K562 (cell line): ENCODE results near the gene PRTFDC1. TPM values are rescaled to one million over a fixed set of nuclear protein-coding genes. Genes with fewer than 3 reads are reported as not detected.

Experiments
- ATAC-seq: fragments of 200-7000 bp; cut with Tn5 transposase; 3 replicates; pipeline ENCODE4 v1.9.1; 2020; ENCODE audit warnings: moderate library complexity
- BruUV-seq: library from RNA; stranded (reverse); fragments of 400-500 nt; replicated peaks from 2 replicates; lab custom pipeline; 2021; lab: Mats Ljungman, UMichigan
- CTCF ChIA-PET: fragments of 300-600 bp; formaldehyde crosslinking; extraction: SDS; loops from one replicate; lab custom pipeline; 2021; ENCODE audit warnings: low intra/inter-chr PET ratio; lab: Yijun Ruan, JAX
- POLR2A ChIA-PET: fragments of 300-600, 350-650 bp; sonication (Branson Sonifier 250); formaldehyde crosslinking; extraction: SDS; loops from one replicate; lab custom pipeline; 2021; ENCODE audit warnings: antibody characterized with exemption, inconsistent platforms; lab: Yijun Ruan, JAX
- DNase-seq, 4 experiments: peaks; one replicate each; pipeline versions ENCODE4 v3.0.0 to v3.0.0-alpha.2; 2011 to 2018; ENCODE audit warnings: low spot score in 3 of 4, mixed read lengths in 3 of 4; ENCODE audit errors: extremely low read depth in 1 of 4
- FAIRE-seq: peaks from 2 replicates; lab custom pipeline; 2011; peaks lifted over from hg19 to GRCh38; lab: Jason Lieb, UNC
- H2AFZ ChIP-seq: 2 replicates; pipeline ENCODE4 v1.6.0; 2011; ENCODE audit warnings: low read depth, low read length, control low read depth, inconsistent platforms
- H3K27ac ChIP-seq: fragments of 200-600 bp; 3 replicates; pipeline ENCODE4 v1.8.0; 2011; ENCODE audit warnings: low read depth, mild to moderate bottlenecking, control low read depth, inconsistent platforms, low read length, moderate library complexity, mixed read lengths; ENCODE audit errors: extremely low read depth
- H3K27me3 ChIP-seq, 2 experiments: fragments of 300-600 bp in 1 of 2; 2 replicates in 1 of 2; 3 replicates in 1 of 2; pipeline versions ENCODE4 v1.6.0 to v1.8.0; 2011; ENCODE audit warnings: inconsistent platforms in 2 of 2, low read length in 2 of 2, mild to moderate bottlenecking in 1 of 2, mixed read lengths in 1 of 2, moderate library complexity in 1 of 2; ENCODE audit not compliant: control insufficient read depth in 2 of 2, insufficient read depth in 2 of 2
- H3K36me3 ChIP-seq: fragments of 300-600 bp; 3 replicates; pipeline ENCODE4 v1.8.0; 2011; ENCODE audit warnings: mild to moderate bottlenecking, low read length, inconsistent platforms; ENCODE audit not compliant: control insufficient read depth, insufficient read depth
- H3K4me1 ChIP-seq, 2 experiments: fragments of 200-600 bp in 1 of 2; replicated peaks in 1 of 2; 2 replicates in 1 of 2; 3 replicates in 1 of 2; pipeline versions ENCODE4 v1.5.1 to v1.8.0; 2011; ENCODE audit warnings: inconsistent platforms in 2 of 2, low read length in 2 of 2, mild to moderate bottlenecking in 1 of 2, mixed read lengths in 1 of 2, moderate library complexity in 1 of 2; ENCODE audit not compliant: control insufficient read depth in 2 of 2, insufficient read depth in 2 of 2
- H3K4me2 ChIP-seq: 2 replicates; pipeline ENCODE4 v1.6.1; 2011; ENCODE audit warnings: low read length, control low read depth, inconsistent platforms, mixed read lengths; ENCODE audit not compliant: insufficient read depth
- H3K4me3 ChIP-seq: fragments of 200-600 bp; sonication (generic), shearing (Covaris generic); 2 replicates; pipeline ENCODE4 v1.5.1; 2016; ENCODE audit warnings: control low read depth, inconsistent platforms
- H3K79me2 ChIP-seq: fragments of 200-600 bp; 3 replicates; pipeline ENCODE4 v1.8.0; 2011; ENCODE audit warnings: low read length, inconsistent platforms; ENCODE audit not compliant: control insufficient read depth, insufficient read depth
- H3K9ac ChIP-seq, 2 experiments: 2 replicates each; pipeline versions ENCODE4 v1.6.0 to v1.6.1; 2011; ENCODE audit warnings: low read depth in 2 of 2, low read length in 2 of 2, control low read depth in 1 of 2, inconsistent platforms in 1 of 2, mild to moderate bottlenecking in 1 of 2, mixed read lengths in 1 of 2; ENCODE audit not compliant: insufficient read depth in 1 of 2
- H3K9me1 ChIP-seq: one replicate; pipeline ENCODE4 v1.6.0; 2011; ENCODE audit warnings: inconsistent platforms, mild to moderate bottlenecking, low read length, moderate library complexity; ENCODE audit not compliant: control insufficient read depth, insufficient read depth
- H3K9me3 ChIP-seq: replicated peaks from 2 replicates; pipeline ENCODE4 v1.5.1; 2011; ENCODE audit warnings: low read depth, low read length, inconsistent platforms; ENCODE audit not compliant: control insufficient read depth, insufficient read depth
- H4K20me1 ChIP-seq: replicated peaks from 2 replicates; pipeline ENCODE4 v1.6.1; 2011; ENCODE audit warnings: low read length, inconsistent platforms, mixed read lengths; ENCODE audit not compliant: control insufficient read depth, insufficient read depth
- HMG20A ChIP-seq: fragments of 450-650 bp; formaldehyde crosslinking; conservative IDR thresholded peaks from 2 replicates; pipeline ENCODE4 v1.4.0; 2020; ENCODE audit warnings: mild to moderate bottlenecking, mixed read lengths
- NCOA4 ChIP-seq: fragments of 450-650 bp; IDR thresholded peaks from 2 replicates; pipeline ENCODE4 v1.6.1; 2018; ENCODE audit warnings: mild to moderate bottlenecking; ENCODE audit not compliant: partially characterized antibody
- TAF1 ChIP-seq: IDR thresholded peaks from 2 replicates; pipeline ENCODE4 v1.6.1; 2011; ENCODE audit warnings: mild to moderate bottlenecking, low read length, moderate library complexity; ENCODE audit not compliant: insufficient read depth, control insufficient read depth, severe bottlenecking; ENCODE audit errors: extremely low read depth
- ZBTB7A ChIP-seq: IDR thresholded peaks from 2 replicates; pipeline ENCODE4 v1.6.1; 2011; ENCODE audit warnings: low read depth, mild to moderate bottlenecking, low read length, moderate library complexity, borderline replicate concordance; ENCODE audit not compliant: control insufficient read depth
- ZNF717 ChIP-seq: fragments of 250-450 bp; sonication (Bioruptor Pico); IDR thresholded peaks from 2 replicates; pipeline ENCODE4 v1.5.0; 2021
- WGBS: fragments of 100-300 bp; shearing (Covaris generic); methylation state at CpG from one replicate; pipeline ENCODE4 v1.1.6; 2016; ENCODE audit warnings: low coverage, mixed read lengths; ENCODE audit not compliant: insufficient coverage; ENCODE audit errors: missing lambda C conversion rate; 5-methylcytosine and 5-hydroxymethylcytosine counted together
- in situ Hi-C: fragments of 300-500 bp; cut with MboI; formaldehyde crosslinking; loops from 4 replicates; pipeline ENCODE4 v1.15.0; 2018; ENCODE audit warnings: inconsistent platforms, mixed read lengths
- intact Hi-C: fragments of 100-400 bp; cut with micrococcal nuclease; formaldehyde crosslinking; loops from 2 replicates; pipeline ENCODE4 v1.14.2; 2022
- polyA plus RNA-seq, 8 experiments: library from polyadenylated mRNA; depleted of rRNA in 4 of 8; stranded (reverse) in 5 of 8; unstranded in 3 of 8; fragments of >200 nt; fragmentation: Nextera tagmentation in 2 of 8; fragmentation: Illumina TruSeq in 1 of 8; extraction: Ambion mirVana in 2 of 8; extraction: Trizol in 1 of 8; gene quantifications; 2 replicates each; pipeline versions ENCODE4 v1.2.1 to v1.2.3, GENCODE V29; 2011 to 2014; ENCODE audit warnings: inconsistent platforms in 1 of 8, missing spikeins in 1 of 8
- total RNA-seq, 7 experiments: library from RNA; depleted of rRNA in 6 of 7; stranded (reverse); fragments of >200 nt in 6 of 7; fragmentation: Illumina TruSeq in 2 of 7; extraction: Trizol in 2 of 7; gene quantifications; 2 replicates each; pipeline versions ENCODE4 v1.2.1 to v1.2.3, GENCODE V29; 2011 to 2021; ENCODE audit warnings: low replicate concordance in 1 of 7
- TF ChIP-seq, protein P1 (sequence below): fragments of 200-600 bp; sonication (generic); IDR thresholded peaks from one replicate; pipeline ENCODE4 v1.6.1; 2012; ENCODE audit warnings: mild to moderate bottlenecking, low read depth, low read length, inconsistent platforms
- TF ChIP-seq, protein P2 (sequence below): fragments of 250-450 bp; sonication (Bioruptor Pico); IDR thresholded peaks from 2 replicates; pipeline ENCODE4 v1.8.0; 2022; ENCODE audit warnings: inconsistent platforms
- TF ChIP-seq, protein P3 (sequence below): fragments of 250-450 bp; sonication (Bioruptor Pico); IDR thresholded peaks from 2 replicates; pipeline ENCODE4 v1.4.0; 2020

PRTFDC1 gene
- total and polyA plus RNA-seq, 9 of the 15 experiments (the other 6 are each of a cell fraction or from before 2014, with no cell fraction given) = 7.0 to 27.6 (median 10.0) TPM

DNA sequence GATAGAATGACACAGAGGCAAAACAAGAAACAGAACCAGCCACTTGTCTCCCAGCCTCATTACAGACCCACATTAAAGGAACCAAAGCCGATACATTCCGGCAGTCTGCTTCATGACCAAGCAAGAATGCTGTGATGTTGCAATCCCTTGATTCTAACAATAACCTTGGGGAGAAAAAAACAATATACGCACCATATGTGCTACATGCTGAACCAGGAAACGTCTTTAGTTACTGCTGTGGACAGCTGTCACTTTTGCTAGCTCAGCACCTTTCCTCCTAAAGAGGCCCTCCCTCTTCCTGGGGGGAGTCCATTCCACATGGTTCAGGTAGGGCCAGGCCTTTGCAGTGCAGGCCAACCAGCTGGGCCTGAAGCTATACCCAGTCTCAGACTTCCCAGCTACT is 79.1 kb downstream of the PRTFDC1 start:
- peak overlapping the region; percentile 36 for H3K4me2 ChIP-seq
- H3K79me2 ChIP-seq = no peaks in the 10 kb centered on the region
- peak overlapping the region; percentile 94 for H2AFZ ChIP-seq
- no TSS peak for BruUV-seq
- peaks cover 2% of the 10 kb centered on the region for H3K9me1 ChIP-seq
- no peak overlapping the region for H3K4me3 ChIP-seq
- H3K4me1 ChIP-seq = peaks cover 0 to 23% of the 10 kb centered on the region in 2 experiments; a peak in 3 of 5 replicates
- intact Hi-C loops = no loop called here
- no peaks in the 10 kb centered on the region; the same call in 2 of the 3 replicates for H3K36me3 ChIP-seq
- ChIA-PET POLR2A (no interaction called here), CTCF (no interaction called here)
- peak overlapping the region; percentile 67 for H3K27ac ChIP-seq
- peak in 2 of 4 experiments; percentile 51 to 61 for DNase-seq
- WGBS = 18% methylated on average over 4 of the region's 4 CpGs
- no peaks in the 10 kb centered on the region for H3K27me3 ChIP-seq
- in situ Hi-C loops = no loop called here
- FAIRE-seq = peak; percentile 85
- peaks cover 4% of the 10 kb centered on the region for H3K9me3 ChIP-seq
- peak overlapping the region; percentile 39 to 40; a peak in 3 of 4 replicates for H3K9ac ChIP-seq
- no peaks in the 10 kb centered on the region for H4K20me1 ChIP-seq
- peak; percentile 87 for ATAC-seq
- TF ChIP-seq TAF1 (no peak), NCOA4 (no peak), ZBTB7A (no peak), ZNF717 (no peak), HMG20A (CRISPR knock-in tag) (no peak)
- TF ChIP-seq, protein P1, sequence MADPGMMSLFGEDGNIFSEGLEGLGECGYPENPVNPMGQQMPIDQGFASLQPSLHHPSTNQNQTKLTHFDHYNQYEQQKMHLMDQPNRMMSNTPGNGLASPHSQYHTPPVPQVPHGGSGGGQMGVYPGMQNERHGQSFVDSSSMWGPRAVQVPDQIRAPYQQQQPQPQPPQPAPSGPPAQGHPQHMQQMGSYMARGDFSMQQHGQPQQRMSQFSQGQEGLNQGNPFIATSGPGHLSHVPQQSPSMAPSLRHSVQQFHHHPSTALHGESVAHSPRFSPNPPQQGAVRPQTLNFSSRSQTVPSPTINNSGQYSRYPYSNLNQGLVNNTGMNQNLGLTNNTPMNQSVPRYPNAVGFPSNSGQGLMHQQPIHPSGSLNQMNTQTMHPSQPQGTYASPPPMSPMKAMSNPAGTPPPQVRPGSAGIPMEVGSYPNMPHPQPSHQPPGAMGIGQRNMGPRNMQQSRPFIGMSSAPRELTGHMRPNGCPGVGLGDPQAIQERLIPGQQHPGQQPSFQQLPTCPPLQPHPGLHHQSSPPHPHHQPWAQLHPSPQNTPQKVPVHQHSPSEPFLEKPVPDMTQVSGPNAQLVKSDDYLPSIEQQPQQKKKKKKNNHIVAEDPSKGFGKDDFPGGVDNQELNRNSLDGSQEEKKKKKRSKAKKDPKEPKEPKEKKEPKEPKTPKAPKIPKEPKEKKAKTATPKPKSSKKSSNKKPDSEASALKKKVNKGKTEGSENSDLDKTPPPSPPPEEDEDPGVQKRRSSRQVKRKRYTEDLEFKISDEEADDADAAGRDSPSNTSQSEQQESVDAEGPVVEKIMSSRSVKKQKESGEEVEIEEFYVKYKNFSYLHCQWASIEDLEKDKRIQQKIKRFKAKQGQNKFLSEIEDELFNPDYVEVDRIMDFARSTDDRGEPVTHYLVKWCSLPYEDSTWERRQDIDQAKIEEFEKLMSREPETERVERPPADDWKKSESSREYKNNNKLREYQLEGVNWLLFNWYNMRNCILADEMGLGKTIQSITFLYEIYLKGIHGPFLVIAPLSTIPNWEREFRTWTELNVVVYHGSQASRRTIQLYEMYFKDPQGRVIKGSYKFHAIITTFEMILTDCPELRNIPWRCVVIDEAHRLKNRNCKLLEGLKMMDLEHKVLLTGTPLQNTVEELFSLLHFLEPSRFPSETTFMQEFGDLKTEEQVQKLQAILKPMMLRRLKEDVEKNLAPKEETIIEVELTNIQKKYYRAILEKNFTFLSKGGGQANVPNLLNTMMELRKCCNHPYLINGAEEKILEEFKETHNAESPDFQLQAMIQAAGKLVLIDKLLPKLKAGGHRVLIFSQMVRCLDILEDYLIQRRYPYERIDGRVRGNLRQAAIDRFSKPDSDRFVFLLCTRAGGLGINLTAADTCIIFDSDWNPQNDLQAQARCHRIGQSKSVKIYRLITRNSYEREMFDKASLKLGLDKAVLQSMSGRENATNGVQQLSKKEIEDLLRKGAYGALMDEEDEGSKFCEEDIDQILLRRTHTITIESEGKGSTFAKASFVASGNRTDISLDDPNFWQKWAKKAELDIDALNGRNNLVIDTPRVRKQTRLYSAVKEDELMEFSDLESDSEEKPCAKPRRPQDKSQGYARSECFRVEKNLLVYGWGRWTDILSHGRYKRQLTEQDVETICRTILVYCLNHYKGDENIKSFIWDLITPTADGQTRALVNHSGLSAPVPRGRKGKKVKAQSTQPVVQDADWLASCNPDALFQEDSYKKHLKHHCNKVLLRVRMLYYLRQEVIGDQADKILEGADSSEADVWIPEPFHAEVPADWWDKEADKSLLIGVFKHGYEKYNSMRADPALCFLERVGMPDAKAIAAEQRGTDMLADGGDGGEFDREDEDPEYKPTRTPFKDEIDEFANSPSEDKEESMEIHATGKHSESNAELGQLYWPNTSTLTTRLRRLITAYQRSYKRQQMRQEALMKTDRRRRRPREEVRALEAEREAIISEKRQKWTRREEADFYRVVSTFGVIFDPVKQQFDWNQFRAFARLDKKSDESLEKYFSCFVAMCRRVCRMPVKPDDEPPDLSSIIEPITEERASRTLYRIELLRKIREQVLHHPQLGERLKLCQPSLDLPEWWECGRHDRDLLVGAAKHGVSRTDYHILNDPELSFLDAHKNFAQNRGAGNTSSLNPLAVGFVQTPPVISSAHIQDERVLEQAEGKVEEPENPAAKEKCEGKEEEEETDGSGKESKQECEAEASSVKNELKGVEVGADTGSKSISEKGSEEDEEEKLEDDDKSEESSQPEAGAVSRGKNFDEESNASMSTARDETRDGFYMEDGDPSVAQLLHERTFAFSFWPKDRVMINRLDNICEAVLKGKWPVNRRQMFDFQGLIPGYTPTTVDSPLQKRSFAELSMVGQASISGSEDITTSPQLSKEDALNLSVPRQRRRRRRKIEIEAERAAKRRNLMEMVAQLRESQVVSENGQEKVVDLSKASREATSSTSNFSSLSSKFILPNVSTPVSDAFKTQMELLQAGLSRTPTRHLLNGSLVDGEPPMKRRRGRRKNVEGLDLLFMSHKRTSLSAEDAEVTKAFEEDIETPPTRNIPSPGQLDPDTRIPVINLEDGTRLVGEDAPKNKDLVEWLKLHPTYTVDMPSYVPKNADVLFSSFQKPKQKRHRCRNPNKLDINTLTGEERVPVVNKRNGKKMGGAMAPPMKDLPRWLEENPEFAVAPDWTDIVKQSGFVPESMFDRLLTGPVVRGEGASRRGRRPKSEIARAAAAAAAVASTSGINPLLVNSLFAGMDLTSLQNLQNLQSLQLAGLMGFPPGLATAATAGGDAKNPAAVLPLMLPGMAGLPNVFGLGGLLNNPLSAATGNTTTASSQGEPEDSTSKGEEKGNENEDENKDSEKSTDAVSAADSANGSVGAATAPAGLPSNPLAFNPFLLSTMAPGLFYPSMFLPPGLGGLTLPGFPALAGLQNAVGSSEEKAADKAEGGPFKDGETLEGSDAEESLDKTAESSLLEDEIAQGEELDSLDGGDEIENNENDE = no peak
- TF ChIP-seq, protein P2, sequence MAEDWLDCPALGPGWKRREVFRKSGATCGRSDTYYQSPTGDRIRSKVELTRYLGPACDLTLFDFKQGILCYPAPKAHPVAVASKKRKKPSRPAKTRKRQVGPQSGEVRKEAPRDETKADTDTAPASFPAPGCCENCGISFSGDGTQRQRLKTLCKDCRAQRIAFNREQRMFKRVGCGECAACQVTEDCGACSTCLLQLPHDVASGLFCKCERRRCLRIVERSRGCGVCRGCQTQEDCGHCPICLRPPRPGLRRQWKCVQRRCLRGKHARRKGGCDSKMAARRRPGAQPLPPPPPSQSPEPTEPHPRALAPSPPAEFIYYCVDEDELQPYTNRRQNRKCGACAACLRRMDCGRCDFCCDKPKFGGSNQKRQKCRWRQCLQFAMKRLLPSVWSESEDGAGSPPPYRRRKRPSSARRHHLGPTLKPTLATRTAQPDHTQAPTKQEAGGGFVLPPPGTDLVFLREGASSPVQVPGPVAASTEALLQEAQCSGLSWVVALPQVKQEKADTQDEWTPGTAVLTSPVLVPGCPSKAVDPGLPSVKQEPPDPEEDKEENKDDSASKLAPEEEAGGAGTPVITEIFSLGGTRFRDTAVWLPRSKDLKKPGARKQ (CRISPR knock-in tag) = no peak
- TF ChIP-seq, protein P3, sequence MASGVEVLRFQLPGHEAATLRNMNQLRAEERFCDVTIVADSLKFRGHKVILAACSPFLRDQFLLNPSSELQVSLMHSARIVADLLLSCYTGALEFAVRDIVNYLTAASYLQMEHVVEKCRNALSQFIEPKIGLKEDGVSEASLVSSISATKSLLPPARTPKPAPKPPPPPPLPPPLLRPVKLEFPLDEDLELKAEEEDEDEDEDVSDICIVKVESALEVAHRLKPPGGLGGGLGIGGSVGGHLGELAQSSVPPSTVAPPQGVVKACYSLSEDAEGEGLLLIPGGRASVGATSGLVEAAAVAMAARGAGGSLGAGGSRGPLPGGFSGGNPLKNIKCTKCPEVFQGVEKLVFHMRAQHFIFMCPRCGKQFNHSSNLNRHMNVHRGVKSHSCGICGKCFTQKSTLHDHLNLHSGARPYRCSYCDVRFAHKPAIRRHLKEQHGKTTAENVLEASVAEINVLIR (CRISPR knock-in tag) = no peak
